HG03280 (cell line): ENCODE results near the gene MARS1.

Source experiments
- ATAC-seq: cut with Tn5 transposase; IDR thresholded peaks from one replicate; pipeline ENCODE4 v1.9.1; 2021; ENCODE audit warnings: mild to moderate bottlenecking, moderate library complexity; ENCODE audit not compliant: unreplicated experiment

The MARS1 gene

DNA sequence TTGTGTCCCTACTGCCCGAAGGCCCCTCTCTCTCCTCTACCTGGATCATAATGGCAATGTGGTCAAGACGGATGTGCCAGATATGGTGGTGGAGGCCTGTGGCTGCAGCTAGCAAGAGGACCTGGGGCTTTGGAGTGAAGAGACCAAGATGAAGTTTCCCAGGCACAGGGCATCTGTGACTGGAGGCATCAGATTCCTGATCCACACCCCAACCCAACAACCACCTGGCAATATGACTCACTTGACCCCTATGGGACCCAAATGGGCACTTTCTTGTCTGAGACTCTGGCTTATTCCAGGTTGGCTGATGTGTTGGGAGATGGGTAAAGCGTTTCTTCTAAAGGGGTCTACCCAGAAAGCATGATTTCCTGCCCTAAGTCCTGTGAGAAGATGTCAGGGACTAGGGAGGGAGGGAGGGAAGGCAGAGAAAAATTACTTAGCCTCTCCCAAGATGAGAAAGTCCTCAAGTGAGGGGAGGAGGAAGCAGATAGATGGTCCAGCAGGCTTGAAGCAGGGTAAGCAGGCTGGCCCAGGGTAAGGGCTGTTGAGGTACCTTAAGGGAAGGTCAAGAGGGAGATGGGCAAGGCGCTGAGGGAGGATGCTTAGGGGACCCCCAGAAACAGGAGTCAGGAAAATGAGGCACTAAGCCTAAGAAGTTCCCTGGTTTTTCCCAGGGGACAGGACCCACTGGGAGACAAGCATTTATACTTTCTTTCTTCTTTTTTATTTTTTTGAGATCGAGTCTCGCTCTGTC is 31.0 kb upstream of the MARS1 start:
- ATAC-seq: no peak

DNA sequence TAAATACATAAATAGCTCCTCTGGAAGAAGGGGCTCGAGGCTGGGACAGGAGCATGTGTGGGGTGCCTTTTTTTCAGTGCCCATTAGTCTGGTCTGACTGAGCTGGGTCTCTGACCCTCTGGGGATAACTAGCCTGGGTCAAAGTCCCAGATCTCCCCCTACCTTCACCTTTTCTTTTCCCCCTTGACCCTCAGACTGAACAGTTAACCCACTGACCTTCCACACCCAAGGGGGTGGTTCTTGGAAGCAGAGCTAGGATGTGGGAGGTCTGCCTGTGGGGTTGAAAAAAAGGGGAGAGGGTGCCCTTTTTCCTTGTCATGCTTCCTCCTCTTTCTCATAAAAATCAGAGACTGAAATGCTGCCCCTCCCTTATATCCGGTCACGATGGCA is 29.2 kb upstream of the MARS1 start:
- ATAC-seq: no peak

DNA sequence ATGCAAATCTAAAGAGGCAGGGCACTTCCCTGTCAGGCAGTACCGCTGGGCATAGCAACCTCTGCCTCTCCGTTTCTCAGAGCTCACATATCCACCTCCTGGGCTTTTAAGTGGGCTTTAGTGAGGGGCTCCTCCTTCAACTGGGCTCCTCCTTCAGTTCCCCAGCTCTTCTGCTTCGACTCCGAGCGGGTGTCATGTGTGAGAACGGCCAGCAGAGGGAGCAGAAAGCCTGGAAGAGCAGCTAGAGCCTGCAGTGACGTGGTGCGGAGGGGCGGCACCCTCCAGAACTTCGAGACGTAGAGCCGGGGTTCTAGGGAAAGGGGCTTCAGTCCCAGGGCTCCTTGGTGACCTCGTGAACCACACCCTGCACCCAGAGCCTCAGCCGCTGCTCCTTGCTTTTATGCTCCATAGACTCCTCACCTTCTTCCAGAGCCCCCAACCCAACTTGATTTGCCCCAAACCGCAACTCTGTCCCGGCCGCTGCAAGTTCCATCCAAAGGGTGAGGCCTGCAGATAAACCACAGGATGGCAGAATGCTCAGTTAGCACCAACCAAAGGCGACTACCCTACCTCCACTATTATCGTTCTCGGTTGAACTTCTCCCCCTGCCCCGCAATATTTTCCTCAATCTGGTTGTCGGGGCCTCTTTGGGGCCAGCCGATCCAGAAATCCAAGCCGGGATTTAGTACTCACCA is 28.7 kb upstream of the MARS1 start:
- ATAC-seq: peak; percentile 53

DNA sequence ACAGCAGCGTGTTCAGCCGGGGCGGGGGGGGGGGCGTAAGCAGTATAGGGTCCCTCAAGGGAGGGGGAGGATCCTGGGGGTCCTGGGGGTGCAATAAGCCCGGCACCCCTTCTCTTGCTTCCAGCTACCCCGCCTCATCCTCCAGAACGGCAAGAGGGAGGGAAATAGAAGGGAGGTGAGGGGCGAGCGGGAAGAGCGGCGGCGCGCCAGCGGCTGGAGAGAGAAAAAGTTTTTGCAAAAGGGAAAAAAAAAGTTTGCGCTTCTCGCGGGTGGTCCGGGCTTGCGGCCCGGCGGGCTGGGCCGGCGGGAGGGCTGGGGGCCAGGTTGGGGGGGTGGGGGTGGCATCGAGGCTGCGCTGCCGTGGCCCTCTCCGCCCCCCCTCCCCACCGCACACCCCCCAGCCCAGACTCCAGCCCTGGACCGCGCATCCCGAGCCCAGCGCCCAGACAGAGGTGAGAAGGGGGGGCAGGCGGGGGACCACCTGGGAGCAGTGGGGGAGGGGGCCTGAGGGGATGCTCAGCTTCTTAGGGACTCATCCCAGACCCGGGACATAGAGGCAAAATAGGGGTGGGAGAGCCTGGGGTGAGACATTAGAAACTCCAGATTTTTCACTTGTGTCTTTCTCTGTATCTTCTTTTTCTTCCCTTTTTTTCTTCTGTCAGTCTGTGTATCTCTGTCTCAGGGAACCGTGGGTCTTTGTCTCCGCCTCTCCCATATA is 28.0 kb upstream of the MARS1 start, which contains the start of gene GLI1:
Gene GLI1, plus strand, starts transcription at position 36 of the 718 bp plus-strand sequence. CDS start 3,907 bp downstream, outside the sequence.
- ATAC-seq: no peak

DNA sequence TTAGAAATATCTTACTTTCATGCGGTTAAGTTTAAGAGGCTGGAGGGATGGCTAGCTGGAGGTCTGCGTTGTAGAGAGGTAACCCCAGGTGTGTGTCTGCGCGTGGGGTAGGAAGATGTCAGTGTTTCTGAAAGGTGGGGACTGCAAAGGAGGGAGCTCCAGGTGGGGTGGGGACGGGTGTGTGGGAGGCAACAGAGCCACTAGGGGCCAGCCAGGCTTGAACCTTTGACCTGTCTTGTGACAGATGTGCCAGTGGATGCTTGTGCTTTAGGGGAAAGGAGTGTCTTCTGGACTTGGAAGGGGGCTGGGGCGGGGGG is 27.4 kb upstream of the MARS1 start:
- ATAC-seq: no peak

DNA sequence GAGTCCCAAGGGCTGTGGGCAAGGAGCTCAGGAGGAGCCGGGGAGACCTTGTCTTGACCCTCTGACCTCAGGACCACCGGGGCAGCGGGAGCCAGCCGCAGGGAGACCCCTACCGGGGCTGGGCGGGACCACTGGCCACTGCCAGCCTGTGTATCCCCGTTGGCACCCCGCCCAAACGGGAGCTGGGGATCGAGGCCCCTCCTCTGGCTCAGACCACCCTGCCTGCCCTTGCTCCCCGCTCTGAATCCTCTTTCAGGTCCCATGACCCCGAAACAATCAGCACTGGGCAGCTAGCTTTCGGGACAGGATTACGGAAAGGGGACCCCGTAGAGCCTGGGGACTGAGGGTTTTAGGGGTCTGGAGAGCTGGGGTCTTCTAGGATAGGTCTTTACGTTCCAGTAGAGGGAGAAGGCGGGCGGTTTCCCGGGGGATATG is 27.0 kb upstream of the MARS1 start:
- no peak for ATAC-seq

DNA sequence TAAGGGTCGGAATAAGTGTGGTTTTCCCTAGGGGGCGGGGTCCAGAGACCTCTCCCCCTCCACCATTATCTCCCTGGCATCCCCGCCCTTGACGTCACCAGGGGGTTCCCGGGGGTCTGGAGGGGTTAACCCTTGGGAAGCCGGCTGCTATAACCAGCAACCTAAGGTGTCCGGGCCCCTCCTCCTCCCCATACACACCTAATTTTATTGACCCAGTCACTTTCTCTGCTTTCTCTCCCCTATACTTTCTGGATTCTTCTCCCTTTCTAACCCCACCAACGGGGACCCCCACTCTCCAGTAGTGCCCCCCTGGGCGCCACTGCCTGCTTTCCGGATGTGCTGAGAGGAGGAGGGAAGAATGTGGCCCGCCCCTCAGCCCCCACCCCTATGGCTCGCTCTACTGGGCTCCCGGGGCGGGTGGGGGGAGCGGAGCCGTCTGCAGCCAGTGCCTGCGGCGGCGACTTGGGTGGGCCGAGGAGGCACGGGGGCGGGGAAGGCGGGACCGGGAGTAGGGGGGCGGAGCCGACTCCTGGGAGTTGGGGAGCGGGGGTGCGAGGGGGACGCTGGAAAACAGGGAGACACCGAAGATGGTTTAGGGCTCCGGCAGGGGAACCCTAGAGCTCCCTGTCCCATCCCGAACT is 26.5 kb upstream of the MARS1 start:
- no peak for ATAC-seq

DNA sequence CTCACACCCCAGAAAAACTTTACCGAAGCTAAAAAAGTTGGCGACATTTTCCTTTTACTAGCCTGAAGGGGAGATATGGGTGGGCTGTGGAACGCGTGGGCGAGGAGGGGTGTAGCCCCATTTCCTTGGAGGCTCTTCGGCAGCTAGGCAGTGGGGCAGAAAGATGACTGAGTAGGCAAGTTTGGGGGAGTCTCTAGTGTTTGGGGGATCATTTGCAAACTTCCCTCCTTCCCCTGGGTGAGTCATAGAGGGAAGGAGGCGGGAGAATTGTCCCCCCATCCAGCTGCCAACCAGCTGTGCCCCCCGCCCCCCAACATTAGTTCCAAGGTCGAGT is 26.0 kb upstream of the MARS1 start:
- no peak for ATAC-seq

DNA sequence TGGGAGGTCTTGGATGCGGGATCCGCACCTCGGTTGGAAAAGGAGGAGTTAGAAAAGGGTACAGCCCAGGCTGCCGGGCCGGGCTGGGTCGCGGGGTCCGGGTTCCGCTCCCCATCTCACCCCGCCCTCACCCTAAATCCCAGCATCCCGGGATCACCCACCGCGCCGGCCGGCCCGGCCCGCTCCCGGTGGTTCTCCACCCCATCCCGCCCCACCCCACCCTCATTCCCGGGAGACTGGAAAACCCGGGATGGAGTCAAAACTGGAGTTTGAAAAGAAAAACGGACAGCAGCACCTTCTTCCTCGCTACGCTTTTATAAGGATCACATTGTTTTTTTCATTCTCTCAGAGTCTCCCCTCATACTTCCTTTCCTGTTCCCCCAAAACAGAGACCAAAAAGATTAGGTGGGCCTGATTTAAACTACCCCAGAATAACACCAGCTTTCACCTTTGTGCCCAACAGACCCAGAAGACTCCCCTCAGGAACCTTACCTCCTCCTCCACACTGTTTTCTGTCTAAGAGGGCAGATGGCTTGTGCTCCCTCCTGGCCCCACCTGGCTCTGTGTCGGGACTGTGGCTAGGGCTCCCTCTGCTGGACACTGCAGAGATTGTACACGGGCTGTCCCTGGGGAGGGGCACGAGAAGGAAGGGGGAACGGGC is 25.5 kb upstream of the MARS1 start:
- ATAC-seq: peak; percentile 75

DNA sequence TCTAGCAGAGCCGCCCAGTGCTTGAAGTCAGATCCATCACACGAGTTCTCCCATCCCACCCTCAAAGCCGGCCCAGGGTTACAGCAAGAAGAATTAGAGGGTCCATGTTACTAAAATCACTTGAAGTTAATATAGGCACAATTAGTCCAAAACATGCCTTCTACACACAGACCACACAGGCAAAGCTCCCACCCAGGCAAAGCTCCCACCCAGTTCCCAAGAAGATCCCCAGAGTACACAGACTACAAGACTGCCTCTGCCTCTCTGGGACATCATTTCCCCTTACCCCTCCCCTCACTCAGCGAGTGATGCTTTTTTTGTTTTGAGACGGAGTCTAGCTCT is 25.0 kb upstream of the MARS1 start:
- ATAC-seq: no peak

DNA sequence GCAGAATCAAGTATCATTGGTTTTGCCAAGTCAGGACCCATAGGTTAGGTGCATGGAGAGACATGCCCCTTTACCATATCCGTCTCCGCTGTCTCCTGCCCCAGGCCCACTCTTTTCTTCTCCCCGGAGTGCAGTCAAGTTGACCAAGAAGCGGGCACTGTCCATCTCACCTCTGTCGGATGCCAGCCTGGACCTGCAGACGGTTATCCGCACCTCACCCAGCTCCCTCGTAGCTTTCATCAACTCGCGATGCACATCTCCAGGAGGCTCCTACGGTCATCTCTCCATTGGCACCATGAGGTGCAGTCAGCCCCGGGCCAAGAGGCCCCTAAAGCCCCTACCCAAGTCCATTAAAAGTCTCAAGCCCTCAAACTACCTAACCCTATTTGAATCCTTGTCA is 23.3 kb upstream of the MARS1 start:
- ATAC-seq: no peak

DNA sequence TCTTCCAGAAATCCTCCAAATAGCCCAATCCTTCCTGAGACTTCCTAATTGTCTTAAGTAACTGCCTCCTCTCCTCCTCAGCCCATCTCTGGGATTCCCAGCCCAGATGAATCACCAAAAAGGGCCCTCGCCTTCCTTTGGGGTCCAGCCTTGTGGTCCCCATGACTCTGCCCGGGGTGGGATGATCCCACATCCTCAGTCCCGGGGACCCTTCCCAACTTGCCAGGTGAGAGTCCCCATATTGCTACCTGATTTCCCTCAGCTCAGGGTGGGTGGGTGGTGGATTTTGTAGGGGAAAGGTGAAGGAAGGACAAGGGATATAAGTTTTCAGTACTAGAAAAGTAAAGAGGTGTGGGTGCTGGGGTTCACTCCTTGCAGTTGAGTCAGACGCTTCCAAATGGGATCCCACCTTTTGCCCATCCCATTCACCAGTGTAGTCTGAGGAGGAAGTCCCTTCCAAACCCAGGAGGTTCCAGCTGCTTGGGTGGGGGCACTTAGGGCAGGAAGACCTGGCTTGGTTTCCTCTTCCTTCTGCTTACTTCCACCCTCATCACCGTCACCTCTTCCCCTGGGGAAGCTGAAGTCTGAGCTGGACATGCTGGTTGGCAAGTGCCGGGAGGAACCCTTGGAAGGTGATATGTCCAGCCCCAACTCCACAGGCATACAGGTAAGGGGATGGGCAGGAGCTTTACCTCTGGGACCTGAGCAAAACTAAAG is 22.7 kb upstream of the MARS1 start:
- ATAC-seq: no peak

DNA sequence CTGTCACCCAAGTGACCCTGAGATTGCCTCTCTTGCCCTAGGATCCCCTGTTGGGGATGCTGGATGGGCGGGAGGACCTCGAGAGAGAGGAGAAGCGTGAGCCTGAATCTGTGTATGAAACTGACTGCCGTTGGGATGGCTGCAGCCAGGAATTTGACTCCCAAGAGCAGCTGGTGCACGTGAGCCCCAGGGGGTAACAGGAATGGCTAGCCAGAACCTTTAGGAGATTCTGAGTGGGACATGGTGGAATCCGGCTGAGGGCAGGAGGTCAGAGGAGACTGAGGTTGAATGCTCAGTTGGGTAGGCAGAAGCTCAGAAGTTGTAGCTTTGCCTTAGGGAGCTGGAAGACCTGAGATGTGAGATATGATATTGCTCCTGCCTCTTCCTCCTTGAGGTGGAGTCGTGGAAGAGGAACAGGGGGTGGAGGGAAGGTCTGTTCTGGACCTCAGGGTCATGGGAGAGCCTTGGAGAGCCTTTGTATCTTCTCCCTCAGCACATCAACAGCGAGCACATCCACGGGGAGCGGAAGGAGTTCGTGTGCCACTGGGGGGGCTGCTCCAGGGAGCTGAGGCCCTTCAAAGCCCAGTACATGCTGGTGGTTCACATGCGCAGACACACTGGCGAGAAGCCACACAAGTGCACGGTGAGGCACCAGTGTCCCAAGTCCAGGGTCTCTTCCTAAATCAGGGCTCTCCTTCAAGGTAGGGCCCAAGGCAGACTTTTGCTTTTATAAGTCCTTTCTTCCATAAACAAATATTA is 21.9 kb upstream of the MARS1 start:
- ATAC-seq: no peak

DNA sequence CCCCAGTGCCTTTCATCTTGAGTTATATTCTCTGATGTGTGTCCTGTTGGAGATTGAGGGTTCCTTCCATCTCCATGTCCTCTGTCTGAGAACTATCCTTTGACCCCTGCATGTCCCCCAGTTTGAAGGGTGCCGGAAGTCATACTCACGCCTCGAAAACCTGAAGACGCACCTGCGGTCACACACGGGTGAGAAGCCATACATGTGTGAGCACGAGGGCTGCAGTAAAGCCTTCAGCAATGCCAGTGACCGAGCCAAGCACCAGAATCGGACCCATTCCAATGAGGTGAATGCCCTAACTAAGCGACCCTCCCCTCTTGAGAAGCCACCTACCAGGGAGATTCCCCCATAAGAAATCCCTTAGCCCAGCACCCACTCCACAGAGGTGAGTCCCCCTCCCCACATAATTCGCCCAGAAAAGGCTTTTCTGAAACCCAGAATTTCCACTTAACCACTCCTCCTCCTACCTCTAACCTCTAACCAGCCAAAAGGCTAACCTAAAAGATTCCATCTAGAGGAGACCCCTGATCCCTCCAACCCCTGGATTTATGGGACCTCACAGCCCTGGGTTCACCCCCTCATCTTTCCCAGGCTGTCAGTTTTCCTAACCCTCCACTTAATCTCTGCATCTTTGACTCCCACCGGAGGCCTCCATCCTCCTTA is 20.5 kb upstream of the MARS1 start:
- no peak for ATAC-seq

DNA sequence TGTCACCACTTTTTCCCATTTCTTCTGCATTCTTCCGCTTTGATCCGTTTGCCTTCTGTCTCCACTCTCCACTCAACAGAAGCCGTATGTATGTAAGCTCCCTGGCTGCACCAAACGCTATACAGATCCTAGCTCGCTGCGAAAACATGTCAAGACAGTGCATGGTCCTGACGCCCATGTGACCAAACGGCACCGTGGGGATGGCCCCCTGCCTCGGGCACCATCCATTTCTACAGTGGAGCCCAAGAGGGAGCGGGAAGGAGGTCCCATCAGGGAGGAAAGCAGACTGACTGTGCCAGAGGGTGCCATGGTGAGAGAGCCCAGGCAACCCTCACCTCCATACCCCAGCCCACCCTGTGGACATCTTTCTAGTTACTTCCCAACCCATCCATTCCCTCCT is 20.0 kb upstream of the MARS1 start:
- no peak for ATAC-seq

DNA sequence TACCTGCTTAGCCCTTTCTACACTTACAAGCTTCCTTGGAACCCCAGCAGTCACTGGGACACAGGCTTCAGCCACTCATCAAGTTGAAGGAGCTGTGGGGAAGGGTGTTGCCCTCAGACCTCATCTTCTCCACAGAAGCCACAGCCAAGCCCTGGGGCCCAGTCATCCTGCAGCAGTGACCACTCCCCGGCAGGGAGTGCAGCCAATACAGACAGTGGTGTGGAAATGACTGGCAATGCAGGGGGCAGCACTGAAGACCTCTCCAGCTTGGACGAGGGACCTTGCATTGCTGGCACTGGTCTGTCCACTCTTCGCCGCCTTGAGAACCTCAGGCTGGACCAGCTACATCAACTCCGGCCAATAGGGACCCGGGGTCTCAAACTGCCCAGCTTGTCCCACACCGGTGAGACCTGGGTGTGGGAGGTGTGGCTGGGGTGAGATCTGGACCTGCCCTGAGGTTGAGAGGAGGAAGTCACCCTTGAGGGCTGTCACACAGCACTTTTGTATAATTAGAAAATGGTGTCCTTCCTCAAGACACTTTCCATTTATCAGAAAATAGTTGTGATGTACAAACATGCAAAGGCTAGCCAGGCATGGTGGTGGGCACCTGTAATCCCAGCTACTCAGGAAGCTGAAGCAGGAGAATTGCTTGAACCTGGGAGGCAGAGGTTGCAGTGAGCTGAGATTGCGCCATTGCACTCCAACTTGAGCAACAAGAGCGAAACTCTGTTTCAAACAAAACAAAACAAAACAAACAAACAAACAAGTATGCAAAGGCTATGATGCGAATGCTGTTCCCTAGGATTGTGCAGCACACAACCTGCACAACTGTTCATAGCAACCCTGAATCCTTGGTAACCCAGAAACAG is 18.3 kb upstream of the MARS1 start:
- no peak for ATAC-seq

DNA sequence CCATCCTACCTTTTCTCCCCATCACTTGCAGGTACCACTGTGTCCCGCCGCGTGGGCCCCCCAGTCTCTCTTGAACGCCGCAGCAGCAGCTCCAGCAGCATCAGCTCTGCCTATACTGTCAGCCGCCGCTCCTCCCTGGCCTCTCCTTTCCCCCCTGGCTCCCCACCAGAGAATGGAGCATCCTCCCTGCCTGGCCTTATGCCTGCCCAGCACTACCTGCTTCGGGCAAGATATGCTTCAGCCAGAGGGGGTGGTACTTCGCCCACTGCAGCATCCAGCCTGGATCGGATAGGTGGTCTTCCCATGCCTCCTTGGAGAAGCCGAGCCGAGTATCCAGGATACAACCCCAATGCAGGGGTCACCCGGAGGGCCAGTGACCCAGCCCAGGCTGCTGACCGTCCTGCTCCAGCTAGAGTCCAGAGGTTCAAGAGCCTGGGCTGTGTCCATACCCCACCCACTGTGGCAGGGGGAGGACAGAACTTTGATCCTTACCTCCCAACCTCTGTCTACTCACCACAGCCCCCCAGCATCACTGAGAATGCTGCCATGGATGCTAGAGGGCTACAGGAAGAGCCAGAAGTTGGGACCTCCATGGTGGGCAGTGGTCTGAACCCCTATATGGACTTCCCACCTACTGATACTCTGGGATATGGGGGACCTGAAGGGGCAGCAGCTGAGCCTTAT is 17.4 kb upstream of the MARS1 start:
- no peak for ATAC-seq
